CD4-positive, CD25-positive, alpha-beta regulatory T cell (primary cell): Measurements from ENCODE around the gene ELAPOR2. TPM values are rescaled to one million over a fixed set of nuclear protein-coding genes. Genes with fewer than 3 reads are reported as not detected.
"Not testable (repeated sequence)": the region's sequence is repeated elsewhere in the genome, so short reads cannot be mapped to it uniquely, and the experiment has no call there.

Experiments used
- ATAC-seq, 2 donors: fragments of 150-1000 bp; cut with Tn5 transposase; one replicate each; pipeline ENCODE4 v1.10.0; 2021; ENCODE audit warnings: low read depth in 2 of 2, moderate number of reproducible peaks in 2 of 2, moderate library complexity in 1 of 2
- DNase-seq, 3 donors: peaks; one replicate each; pipeline versions ENCODE4 v3.0.0 to v3.0.0-alpha.2; 2012 to 2022; ENCODE audit warnings: mixed read lengths in 1 of 3
- H3K27ac ChIP-seq: one replicate; pipeline ENCODE4 v1.7.0; 2013; ENCODE audit warnings: mild to moderate bottlenecking, low read length; ENCODE audit not compliant: insufficient read depth, poor library complexity, severe bottlenecking
- H3K27me3 ChIP-seq: one replicate; pipeline ENCODE4 v1.7.0; 2013; ENCODE audit warnings: low read length; ENCODE audit not compliant: control insufficient read depth, insufficient read depth
- H3K36me3 ChIP-seq: one replicate; pipeline ENCODE4 v1.7.0; 2013; ENCODE audit warnings: mild to moderate bottlenecking, low read length, moderate library complexity; ENCODE audit not compliant: control insufficient read depth, insufficient read depth
- H3K4me1 ChIP-seq: 2 replicates; pipeline ENCODE4 v1.7.0; 2013; ENCODE audit warnings: mild to moderate bottlenecking, low read length; ENCODE audit not compliant: insufficient read depth, control insufficient read depth, poor library complexity, severe bottlenecking
- H3K4me3 ChIP-seq: one replicate; pipeline ENCODE4 v1.7.0; 2013; ENCODE audit warnings: low read depth, mild to moderate bottlenecking, low read length, moderate library complexity
- H3K9me3 ChIP-seq, 2 experiments: 1 replicate in 1 of 2; 2 replicates in 1 of 2; pipeline ENCODE4 v1.7.0; 2013; ENCODE audit warnings: low read length in 2 of 2, mild to moderate bottlenecking in 1 of 2, moderate library complexity in 1 of 2; ENCODE audit not compliant: control insufficient read depth in 2 of 2
- H3K27ac Mint-ChIP-seq, 3 donors: one replicate each; pipeline ENCODE4 v1.8.0; 2020 to 2022; ENCODE audit warnings: mild to moderate bottlenecking in 3 of 3, mixed read lengths in 3 of 3, moderate library complexity in 2 of 3
- H3K27me3 Mint-ChIP-seq: one replicate; pipeline ENCODE4 v1.8.0; 2022; ENCODE audit warnings: mild to moderate bottlenecking, mixed read lengths
- H3K36me3 Mint-ChIP-seq: one replicate; pipeline ENCODE4 v1.8.0; 2020; ENCODE audit warnings: mixed read lengths
- H3K4me1 Mint-ChIP-seq, 4 donors: one replicate each; pipeline ENCODE4 v1.8.0; 2020 to 2022; ENCODE audit warnings: mixed read lengths in 4 of 4, mild to moderate bottlenecking in 1 of 4
- H3K4me3 Mint-ChIP-seq, 4 donors: one replicate each; pipeline ENCODE4 v1.8.0; 2020 to 2022; ENCODE audit warnings: mild to moderate bottlenecking in 4 of 4, mixed read lengths in 4 of 4, moderate library complexity in 3 of 4
- H3K9me3 Mint-ChIP-seq, 7 donors: one replicate each; pipeline ENCODE4 v1.8.0; 2020 to 2022; ENCODE audit warnings: mixed read lengths in 7 of 7, mild to moderate bottlenecking in 3 of 7, moderate library complexity in 2 of 7
- polyA plus RNA-seq, 4 donors: library from polyadenylated mRNA; unstranded; fragments of 300-500 nt; fragmentation: Illumina TruSeq; gene quantifications; one replicate each; pipeline ENCODE4 v1.2.3, GENCODE V29; 2021
- total RNA-seq: library from RNA; stranded (reverse); gene quantifications from one replicate; pipeline ENCODE4 v1.2.3, GENCODE V29; 2022

Gene ELAPOR2
- total and polyA plus RNA-seq, 5 donors from 2014 or later, result 2.4 to 20.3 (median 3.0) TPM

DNA sequence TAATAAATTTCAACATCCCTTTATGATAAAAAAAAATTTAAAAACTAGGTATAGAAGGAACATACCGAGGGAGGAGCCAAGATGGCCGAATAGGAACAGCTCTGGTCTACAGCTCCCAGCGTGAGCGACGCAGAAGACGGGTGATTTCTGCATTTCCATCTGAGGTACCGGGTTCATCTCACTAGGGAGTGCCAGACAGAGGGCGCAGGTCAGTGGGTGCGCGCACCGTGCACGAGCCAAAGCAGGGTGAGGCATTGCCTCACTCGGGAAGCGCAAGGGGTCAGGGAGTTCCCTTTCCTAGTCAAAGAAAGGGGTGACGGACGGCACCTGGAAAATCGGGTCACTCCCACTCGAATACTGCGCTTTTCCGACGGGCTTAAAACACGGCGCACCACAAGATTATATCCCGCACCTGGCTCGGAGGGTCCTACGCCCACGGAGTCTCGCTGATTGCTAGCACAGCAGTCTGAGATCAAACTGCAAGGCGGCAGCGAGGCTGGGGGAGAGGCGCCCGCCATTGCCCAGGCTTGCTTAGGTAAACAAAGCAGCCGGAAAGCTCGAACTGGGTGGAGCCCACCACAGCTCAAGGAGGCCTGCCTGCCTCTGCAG, 19.7 kb downstream of the ELAPOR2 start:
- DNase-seq, result peak in 1 of 3 donors; percentile 26
- peak overlapping the region; percentile 8 to 70 (median 39) for H3K27ac Mint-ChIP-seq
- not testable (repeated sequence) for H3K4me1 ChIP-seq, H3K36me3 Mint-ChIP-seq, H3K27ac ChIP-seq, H3K9me3 Mint-ChIP-seq, H3K9me3 ChIP-seq, H3K36me3 ChIP-seq, H3K27me3 Mint-ChIP-seq, ATAC-seq, H3K4me1 Mint-ChIP-seq, H3K27me3 ChIP-seq
- peak overlapping the region in 3 of 4 donors; percentile 58 to 82 (median 77) for H3K4me3 Mint-ChIP-seq
- H3K4me3 ChIP-seq, result peak overlapping the region; percentile 77

DNA sequence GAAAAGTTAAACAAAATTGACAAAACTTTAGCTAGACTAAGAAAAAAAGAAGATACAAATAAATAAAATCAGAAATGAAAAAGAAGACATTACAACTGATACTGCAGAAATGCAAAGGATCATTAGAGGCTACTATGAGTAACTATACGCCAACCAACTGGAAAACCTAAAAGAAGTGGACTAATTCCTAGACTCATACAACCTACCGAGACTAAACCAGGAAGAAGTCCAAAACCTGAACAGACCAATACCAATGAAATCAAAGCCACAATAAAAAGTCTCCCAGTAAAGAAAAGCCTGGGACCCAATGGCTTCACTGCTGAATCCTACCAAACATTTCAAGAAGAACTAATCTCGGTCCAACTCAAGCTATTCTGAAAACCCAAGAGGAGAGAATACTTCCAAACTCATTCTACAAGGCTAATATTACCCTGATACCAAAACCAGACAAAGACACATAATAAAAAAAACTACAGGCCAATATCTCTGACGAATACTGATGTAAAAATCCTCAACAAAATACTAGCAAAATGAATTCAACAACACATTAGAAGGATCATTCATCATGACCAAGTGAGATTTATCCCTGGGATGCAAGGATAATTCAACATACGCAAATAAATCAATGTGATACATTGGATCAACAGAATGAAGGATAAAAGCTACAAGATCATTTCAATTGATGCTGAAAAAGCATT, 20.3 kb downstream of the ELAPOR2 start:
- H3K4me1 Mint-ChIP-seq, result no peaks in the 10 kb centered on the region
- Histone ChIP-seq H3K4me3 (peak overlapping the region; percentile 77), H3K36me3 (no peaks in the 10 kb centered on the region), H3K27ac (no peak overlapping the region), H3K4me1 (no peaks in the 10 kb centered on the region), H3K9me3 (no peaks in the 10 kb centered on the region), H3K27me3 (no peaks in the 10 kb centered on the region)
- ATAC-seq, result no peak
- no peak for DNase-seq
- H3K27me3 Mint-ChIP-seq, result no peaks in the 10 kb centered on the region
- peak overlapping the region in 3 of 4 donors; percentile 58 to 82 (median 77) for H3K4me3 Mint-ChIP-seq
- peak overlapping the region in 2 of 3 donors; percentile 8 to 70 for H3K27ac Mint-ChIP-seq
- no peaks in the 10 kb centered on the region for H3K36me3 Mint-ChIP-seq
- H3K9me3 Mint-ChIP-seq, result peaks cover 0 to 5% (median 0%) of the 10 kb centered on the region in 7 donors

DNA sequence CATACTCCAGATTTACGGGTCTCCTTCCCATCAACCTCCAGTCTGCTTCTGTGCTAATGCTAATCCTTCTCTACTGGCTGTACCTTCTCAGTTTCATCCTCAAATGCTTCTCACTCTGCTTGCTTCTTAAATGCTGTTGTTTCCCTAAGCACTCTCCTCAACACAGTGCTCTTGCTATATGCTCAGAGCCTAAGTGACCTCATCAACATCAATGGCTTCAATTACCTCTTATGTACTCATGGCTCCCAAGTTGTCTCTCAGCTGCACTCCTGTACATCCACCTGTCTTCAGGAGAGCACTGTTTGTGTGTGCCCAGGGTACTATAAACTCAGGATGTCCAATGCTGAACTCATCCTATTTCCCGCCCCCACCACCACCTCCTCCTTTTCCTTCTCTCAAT, 22.5 kb downstream of the ELAPOR2 start:
- Histone ChIP-seq H3K4me1 (no peaks in the 10 kb centered on the region), H3K9me3 (no peaks in the 10 kb centered on the region), H3K36me3 (no peaks in the 10 kb centered on the region), H3K4me3 (no peak overlapping the region), H3K27ac (no peak overlapping the region), H3K27me3 (no peaks in the 10 kb centered on the region)
- DNase-seq (no peak), ATAC-seq (no peak)
- H3K4me3 Mint-ChIP-seq, result no peak overlapping the region
- no peaks in the 10 kb centered on the region for H3K4me1 Mint-ChIP-seq
- no peak overlapping the region for H3K27ac Mint-ChIP-seq
- H3K36me3 Mint-ChIP-seq, result no peaks in the 10 kb centered on the region
- H3K27me3 Mint-ChIP-seq, result no peaks in the 10 kb centered on the region
- H3K9me3 Mint-ChIP-seq, result peaks cover 0 to 3% (median 0%) of the 10 kb centered on the region in 7 donors

DNA sequence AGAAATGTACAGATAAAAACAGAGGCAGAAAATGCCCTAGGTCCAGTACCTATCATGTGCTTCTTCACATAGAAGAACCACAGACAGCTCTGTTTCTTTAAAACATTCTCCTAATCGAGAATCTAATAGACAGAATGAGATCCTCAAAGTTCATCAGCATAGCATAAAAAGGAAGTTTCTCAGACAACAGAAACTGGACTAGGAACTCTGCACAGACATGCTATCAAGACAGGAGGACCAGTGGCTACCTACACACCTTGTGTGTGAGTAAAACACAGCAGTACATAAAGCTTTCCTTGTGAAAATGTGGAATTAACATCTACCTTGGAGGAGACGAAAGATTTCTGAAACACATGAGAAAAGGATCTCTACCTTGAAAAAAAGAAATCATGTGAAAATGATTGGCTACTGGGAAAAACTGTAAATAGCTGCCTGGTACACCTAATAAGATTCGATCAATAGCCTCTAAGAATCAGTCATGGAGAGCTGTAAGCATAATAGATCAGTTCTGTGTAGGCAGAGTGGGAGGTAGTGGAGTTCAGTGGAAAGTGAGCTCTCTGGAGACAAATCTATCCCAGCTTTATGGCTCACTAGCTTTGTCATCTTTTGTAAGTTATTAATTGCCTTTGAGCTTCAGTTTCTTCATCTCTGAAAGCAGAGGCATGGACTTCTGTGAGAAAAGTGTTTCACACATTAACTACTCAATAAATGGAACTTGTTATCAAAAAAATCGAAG, 26.7 kb downstream of the ELAPOR2 start:
- no peaks in the 10 kb centered on the region for H3K9me3 ChIP-seq
- no peaks in the 10 kb centered on the region for H3K36me3 ChIP-seq
- Mint-ChIP-seq H3K4me3 (no peak overlapping the region), H3K36me3 (no peaks in the 10 kb centered on the region), H3K27me3 (no peaks in the 10 kb centered on the region), H3K4me1 (no peaks in the 10 kb centered on the region), H3K27ac (no peak overlapping the region), H3K9me3 (peaks cover 0 to 5% (median 0%) of the 10 kb centered on the region in 7 donors)
- no peak overlapping the region for H3K4me3 ChIP-seq
- H3K27me3 ChIP-seq, result peaks cover 2% of the 10 kb centered on the region
- DNase-seq, result no peak
- H3K27ac ChIP-seq, result no peak overlapping the region
- H3K4me1 ChIP-seq, result no peaks in the 10 kb centered on the region
- ATAC-seq, result no peak

DNA sequence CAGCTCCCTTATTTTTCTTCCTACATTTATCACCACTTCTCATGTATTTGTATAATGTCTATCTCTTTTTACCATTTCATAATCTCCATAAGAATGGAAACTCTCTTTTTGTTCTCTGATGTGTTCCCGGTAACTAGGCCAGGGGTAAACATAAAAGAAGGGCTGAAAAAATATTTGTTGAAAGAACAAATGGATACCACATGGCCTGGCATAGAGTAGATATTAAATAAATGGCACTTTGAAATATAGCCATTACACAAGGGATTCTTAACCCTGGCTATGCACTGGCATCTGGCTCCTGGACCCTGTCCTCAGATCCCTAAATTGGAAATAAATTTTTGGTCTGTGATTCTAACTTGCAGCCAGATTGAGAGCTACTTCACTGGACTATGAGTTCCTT, 30.4 kb downstream of the ELAPOR2 start:
- H3K4me1 Mint-ChIP-seq, result no peaks in the 10 kb centered on the region
- Histone ChIP-seq H3K27me3 (peaks cover 2% of the 10 kb centered on the region), H3K4me1 (no peaks in the 10 kb centered on the region), H3K36me3 (no peaks in the 10 kb centered on the region), H3K4me3 (no peak overlapping the region), H3K27ac (no peak overlapping the region), H3K9me3 (no peaks in the 10 kb centered on the region)
- no peak overlapping the region for H3K4me3 Mint-ChIP-seq
- DNase-seq (no peak), ATAC-seq (no peak)
- no peaks in the 10 kb centered on the region for H3K36me3 Mint-ChIP-seq
- H3K9me3 Mint-ChIP-seq, result peaks cover 0 to 5% (median 0%) of the 10 kb centered on the region in 7 donors
- peaks cover 4% of the 10 kb centered on the region for H3K27me3 Mint-ChIP-seq
- no peak overlapping the region for H3K27ac Mint-ChIP-seq

DNA sequence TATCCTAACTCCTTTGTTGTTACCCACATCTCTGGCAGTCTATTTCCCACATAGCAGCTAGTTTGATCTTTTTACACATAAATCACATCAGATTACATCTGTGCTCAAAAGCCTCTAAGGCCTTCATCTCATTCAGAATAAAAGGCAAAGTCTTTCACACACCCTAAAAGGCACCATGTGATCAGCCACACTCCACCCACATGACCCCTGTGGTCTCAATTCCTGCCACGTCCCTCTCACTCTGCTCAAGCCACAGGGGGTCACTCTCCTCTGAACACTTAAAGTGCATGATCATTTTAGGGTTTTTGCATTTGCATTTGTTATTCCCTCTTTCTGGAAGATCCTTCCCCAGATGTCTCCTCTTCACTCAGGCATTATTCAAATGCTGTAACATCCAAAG, 30.8 kb downstream of the ELAPOR2 start:
- H3K27ac ChIP-seq, result no peak overlapping the region
- Mint-ChIP-seq H3K36me3 (no peaks in the 10 kb centered on the region), H3K27ac (no peak overlapping the region), H3K9me3 (peaks cover 0 to 5% (median 0%) of the 10 kb centered on the region in 7 donors), H3K4me3 (no peak overlapping the region), H3K4me1 (no peaks in the 10 kb centered on the region), H3K27me3 (peaks cover 4% of the 10 kb centered on the region)
- no peaks in the 10 kb centered on the region for H3K4me1 ChIP-seq
- DNase-seq (no peak), ATAC-seq (no peak)
- no peaks in the 10 kb centered on the region for H3K36me3 ChIP-seq
- H3K4me3 ChIP-seq, result no peak overlapping the region
- H3K27me3 ChIP-seq, result peaks cover 2% of the 10 kb centered on the region
- H3K9me3 ChIP-seq, result no peaks in the 10 kb centered on the region

DNA sequence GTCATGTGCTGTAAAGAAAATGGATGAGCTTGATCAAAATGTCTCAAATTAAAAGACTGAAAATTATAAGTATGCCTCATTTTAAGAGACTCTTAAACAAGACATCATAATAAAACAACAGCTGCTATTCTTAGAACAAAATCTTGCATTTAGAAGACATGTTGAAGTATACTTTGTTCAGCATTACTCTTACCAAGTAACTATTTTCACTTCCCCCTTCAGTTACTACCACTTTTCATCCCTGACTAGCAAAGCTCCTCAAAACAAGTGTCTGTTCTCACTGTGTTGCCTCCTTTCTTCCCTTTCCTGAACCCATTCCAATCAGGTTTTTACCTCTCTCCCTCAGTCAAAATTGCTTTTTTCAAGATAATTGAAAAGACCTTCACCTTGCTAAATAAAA, 31.6 kb downstream of the ELAPOR2 start:
- H3K36me3 ChIP-seq, result no peaks in the 10 kb centered on the region
- peaks cover 4% of the 10 kb centered on the region for H3K27me3 Mint-ChIP-seq
- H3K27ac Mint-ChIP-seq, result no peak overlapping the region
- ATAC-seq (no peak), DNase-seq (no peak)
- H3K27me3 ChIP-seq, result peaks cover 2% of the 10 kb centered on the region
- no peaks in the 10 kb centered on the region for H3K4me1 ChIP-seq
- H3K4me3 Mint-ChIP-seq, result no peak overlapping the region
- H3K36me3 Mint-ChIP-seq, result no peaks in the 10 kb centered on the region
- peaks cover 0 to 5% (median 0%) of the 10 kb centered on the region in 7 donors for H3K9me3 Mint-ChIP-seq
- H3K9me3 ChIP-seq, result no peaks in the 10 kb centered on the region
- H3K4me3 ChIP-seq, result no peak overlapping the region
- no peaks in the 10 kb centered on the region for H3K4me1 Mint-ChIP-seq
- no peak overlapping the region for H3K27ac ChIP-seq
